ENCODE data around the gene RFTN1. TPM values are rescaled to one million over a fixed set of nuclear protein-coding genes. Genes with fewer than 3 reads are reported as not detected.
A peak's percentile ranks its signal among the peaks of the same experiment; 100 is the strongest.

The RFTN1 gene
- total and polyA plus RNA-seq, 10 of the 15 experiments (the other 5 are each of a cell fraction or from before 2014, with no cell fraction given), result 20.6 to 213 (median 147) TPM

DNA sequence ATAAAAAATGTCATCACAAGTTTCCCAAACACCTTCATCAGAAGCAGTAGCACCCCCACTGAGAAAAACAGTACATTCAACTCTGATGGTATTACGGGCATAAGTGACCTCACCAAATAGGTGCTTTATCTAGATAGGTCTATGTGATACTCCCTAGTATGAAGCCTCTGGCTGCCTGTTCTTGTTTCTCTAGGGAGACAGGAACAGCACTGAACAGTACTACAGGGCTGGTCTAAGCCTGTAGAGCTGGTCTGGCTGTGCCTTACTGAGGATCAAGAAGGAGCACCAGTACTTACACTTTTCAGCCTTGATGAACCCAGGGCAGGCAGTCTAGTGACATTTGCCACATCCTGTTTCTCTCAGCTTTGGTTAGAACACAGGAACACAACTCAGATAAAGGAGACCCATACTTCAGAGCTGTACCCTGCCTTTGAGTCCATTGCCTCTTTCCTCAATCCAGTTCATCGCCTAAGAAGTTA is 212.6 kb downstream of the RFTN1 start (continued):
- TF ChIP-seq, protein P1, sequence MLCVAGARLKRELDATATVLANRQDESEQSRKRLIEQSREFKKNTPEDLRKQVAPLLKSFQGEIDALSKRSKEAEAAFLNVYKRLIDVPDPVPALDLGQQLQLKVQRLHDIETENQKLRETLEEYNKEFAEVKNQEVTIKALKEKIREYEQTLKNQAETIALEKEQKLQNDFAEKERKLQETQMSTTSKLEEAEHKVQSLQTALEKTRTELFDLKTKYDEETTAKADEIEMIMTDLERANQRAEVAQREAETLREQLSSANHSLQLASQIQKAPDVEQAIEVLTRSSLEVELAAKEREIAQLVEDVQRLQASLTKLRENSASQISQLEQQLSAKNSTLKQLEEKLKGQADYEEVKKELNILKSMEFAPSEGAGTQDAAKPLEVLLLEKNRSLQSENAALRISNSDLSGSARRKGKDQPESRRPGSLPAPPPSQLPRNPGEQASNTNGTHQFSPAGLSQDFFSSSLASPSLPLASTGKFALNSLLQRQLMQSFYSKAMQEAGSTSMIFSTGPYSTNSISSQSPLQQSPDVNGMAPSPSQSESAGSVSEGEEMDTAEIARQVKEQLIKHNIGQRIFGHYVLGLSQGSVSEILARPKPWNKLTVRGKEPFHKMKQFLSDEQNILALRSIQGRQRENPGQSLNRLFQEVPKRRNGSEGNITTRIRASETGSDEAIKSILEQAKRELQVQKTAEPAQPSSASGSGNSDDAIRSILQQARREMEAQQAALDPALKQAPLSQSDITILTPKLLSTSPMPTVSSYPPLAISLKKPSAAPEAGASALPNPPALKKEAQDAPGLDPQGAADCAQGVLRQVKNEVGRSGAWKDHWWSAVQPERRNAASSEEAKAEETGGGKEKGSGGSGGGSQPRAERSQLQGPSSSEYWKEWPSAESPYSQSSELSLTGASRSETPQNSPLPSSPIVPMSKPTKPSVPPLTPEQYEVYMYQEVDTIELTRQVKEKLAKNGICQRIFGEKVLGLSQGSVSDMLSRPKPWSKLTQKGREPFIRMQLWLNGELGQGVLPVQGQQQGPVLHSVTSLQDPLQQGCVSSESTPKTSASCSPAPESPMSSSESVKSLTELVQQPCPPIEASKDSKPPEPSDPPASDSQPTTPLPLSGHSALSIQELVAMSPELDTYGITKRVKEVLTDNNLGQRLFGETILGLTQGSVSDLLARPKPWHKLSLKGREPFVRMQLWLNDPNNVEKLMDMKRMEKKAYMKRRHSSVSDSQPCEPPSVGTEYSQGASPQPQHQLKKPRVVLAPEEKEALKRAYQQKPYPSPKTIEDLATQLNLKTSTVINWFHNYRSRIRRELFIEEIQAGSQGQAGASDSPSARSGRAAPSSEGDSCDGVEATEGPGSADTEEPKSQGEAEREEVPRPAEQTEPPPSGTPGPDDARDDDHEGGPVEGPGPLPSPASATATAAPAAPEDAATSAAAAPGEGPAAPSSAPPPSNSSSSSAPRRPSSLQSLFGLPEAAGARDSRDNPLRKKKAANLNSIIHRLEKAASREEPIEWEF (IDR thresholded peaks at IDR 0.05; ENCODE audit: insufficient replicate concordance, low read depth, low read length), result no peak

DNA sequence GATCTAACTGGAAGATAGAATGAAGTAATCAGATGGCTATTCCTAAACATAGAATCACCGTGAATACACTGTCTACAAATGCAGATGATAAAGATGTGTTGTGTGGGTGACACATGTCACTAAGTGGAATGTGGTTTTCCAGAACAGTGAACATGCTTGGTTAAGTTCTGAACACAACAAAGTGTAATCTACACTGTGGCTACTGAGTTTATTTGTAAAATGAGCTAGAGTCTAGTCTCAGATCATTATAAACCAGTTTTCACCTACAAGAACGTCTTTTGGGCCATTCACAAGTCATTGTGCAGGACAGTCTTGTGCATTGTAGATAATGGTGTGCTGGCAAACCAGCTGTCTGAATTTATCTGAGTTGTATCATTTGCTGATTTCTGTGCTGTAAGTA is 213.2 kb downstream of the RFTN1 start:
- Histone ChIP-seq H3K4me2 (ENCODE audit: control insufficient read depth, insufficient read depth) (peak overlapping the region; percentile 26; the same call in 1 of the 2 replicates), H3K9me3 (replicated peaks; ENCODE audit: control insufficient read depth, insufficient read depth, low read length) (no peaks in the 10 kb centered on the region; the same call in 2 of the 3 replicates), H3K27me3 (replicated peaks in 1 of 2; ENCODE audit: control insufficient read depth in 2 of 2, insufficient read depth in 2 of 2, low read length in 1 of 2) (no peaks in the 10 kb centered on the region), H3K79me2 (ENCODE audit: control insufficient read depth, insufficient read depth, low read length) (no peaks in the 10 kb centered on the region), H3K4me1 (ENCODE audit: control insufficient read depth, insufficient read depth, low read length) (peaks cover 24% of the 10 kb centered on the region), H2AFZ (ENCODE audit: control insufficient read depth, low read depth, low read length) (no peak overlapping the region), H3K9ac (ENCODE audit: control insufficient read depth, insufficient read depth, low read length) (no peak overlapping the region), H3K36me3 (ENCODE audit: control insufficient read depth in 2 of 2, insufficient read depth in 2 of 2, low read length in 1 of 2) (peaks cover 4 to 9% of the 10 kb centered on the region in 2 experiments), H3K27ac (ENCODE audit: control insufficient read depth, insufficient read depth) (peak overlapping the region; percentile 33; the same call in 1 of the 2 replicates), H3K4me3 (no peak overlapping the region), H4K20me1 (ENCODE audit: control insufficient read depth, insufficient read depth) (no peaks in the 10 kb centered on the region)
- ATAC-seq (peak; percentile 73), DNase-seq (ENCODE audit: low read depth, low spot score) (peak; percentile 48), FAIRE-seq (no peak)
- SMC1A ChIA-PET (ENCODE audit: uncharacterized antibody, unreplicated experiment), result interaction anchor here (0.6 to 3.1 kb wide), 17 partner anchors 9 to 236 kb away, joined by 3 to 19 read pairs (median 5); no protein-coding TSS in a partner anchor
- in situ Hi-C loops (cut with MboI) (no loop called here), intact Hi-C loops (cut with micrococcal nuclease; ENCODE audit: unreplicated experiment) (no loop called here)
- RAD21 ChIA-PET (ENCODE audit: unreplicated experiment), result interaction anchor here (1.1 to 3.3 kb wide), 7 partner anchors 10 to 221 kb away, joined by 3 to 26 read pairs (median 6); no protein-coding TSS in a partner anchor
- 14% methylated on average over 2 of the region's 2 CpGs for WGBS (ENCODE audit: insufficient coverage, insufficient replicate concordance, low lambda C conversion rate, missing lambda C conversion rate)
- CTCF ChIA-PET, result interaction anchor here (0.7 to 6.3 kb wide), 7 partner anchors 9 to 251 kb away, joined by 3 to 45 read pairs (median 3); no protein-coding TSS in a partner anchor
- no TSS peak for BruUV-seq (replicated peaks)
- POLR2A ChIA-PET, result interaction anchor here (0.6 to 1.5 kb wide), 5 partner anchors 12 to 250 kb away, joined by 3 to 7 read pairs (median 3); partner anchors contain the start of genes DPH3 and OXNAD1
- TF ChIP-seq, protein P2, sequence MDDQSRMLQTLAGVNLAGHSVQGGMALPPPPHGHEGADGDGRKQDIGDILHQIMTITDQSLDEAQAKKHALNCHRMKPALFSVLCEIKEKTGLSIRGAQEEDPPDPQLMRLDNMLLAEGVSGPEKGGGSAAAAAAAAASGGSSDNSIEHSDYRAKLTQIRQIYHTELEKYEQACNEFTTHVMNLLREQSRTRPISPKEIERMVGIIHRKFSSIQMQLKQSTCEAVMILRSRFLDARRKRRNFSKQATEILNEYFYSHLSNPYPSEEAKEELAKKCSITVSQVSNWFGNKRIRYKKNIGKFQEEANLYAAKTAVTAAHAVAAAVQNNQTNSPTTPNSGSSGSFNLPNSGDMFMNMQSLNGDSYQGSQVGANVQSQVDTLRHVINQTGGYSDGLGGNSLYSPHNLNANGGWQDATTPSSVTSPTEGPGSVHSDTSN (IDR thresholded peaks at IDR 0.05; ENCODE audit: insufficient replicate concordance, low read depth, low read length), result peak; percentile 43
- TF ChIP-seq NR2C2 (IDR thresholded peaks at IDR 0.05; ENCODE audit: borderline replicate concordance, control insufficient read depth, insufficient read length, low read depth), result no peak
- TF ChIP-seq, protein P3, sequence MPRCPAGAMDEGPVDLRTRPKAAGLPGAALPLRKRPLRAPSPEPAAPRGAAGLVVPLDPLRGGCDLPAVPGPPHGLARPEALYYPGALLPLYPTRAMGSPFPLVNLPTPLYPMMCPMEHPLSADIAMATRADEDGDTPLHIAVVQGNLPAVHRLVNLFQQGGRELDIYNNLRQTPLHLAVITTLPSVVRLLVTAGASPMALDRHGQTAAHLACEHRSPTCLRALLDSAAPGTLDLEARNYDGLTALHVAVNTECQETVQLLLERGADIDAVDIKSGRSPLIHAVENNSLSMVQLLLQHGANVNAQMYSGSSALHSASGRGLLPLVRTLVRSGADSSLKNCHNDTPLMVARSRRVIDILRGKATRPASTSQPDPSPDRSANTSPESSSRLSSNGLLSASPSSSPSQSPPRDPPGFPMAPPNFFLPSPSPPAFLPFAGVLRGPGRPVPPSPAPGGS (IDR thresholded peaks at IDR 0.05; ENCODE audit: borderline replicate concordance, insufficient read depth, low read depth, low read length, poor library complexity, severe bottlenecking), result no peak
- no peak for TF ChIP-seq MTA3 (IDR thresholded peaks at IDR 0.05; ENCODE audit: borderline replicate concordance, low read length)
- no peak for TF ChIP-seq NFXL1 (IDR thresholded peaks at IDR 0.05; ENCODE audit: borderline replicate concordance)
- TF ChIP-seq BHLHE40 (IDR thresholded peaks at IDR 0.05; ENCODE audit: borderline replicate concordance in 1 of 2, low read depth in 2 of 2, low read length in 1 of 2), result peak; percentile 25 to 28; a peak in 1 of 4 replicates
- TF ChIP-seq, protein P4, sequence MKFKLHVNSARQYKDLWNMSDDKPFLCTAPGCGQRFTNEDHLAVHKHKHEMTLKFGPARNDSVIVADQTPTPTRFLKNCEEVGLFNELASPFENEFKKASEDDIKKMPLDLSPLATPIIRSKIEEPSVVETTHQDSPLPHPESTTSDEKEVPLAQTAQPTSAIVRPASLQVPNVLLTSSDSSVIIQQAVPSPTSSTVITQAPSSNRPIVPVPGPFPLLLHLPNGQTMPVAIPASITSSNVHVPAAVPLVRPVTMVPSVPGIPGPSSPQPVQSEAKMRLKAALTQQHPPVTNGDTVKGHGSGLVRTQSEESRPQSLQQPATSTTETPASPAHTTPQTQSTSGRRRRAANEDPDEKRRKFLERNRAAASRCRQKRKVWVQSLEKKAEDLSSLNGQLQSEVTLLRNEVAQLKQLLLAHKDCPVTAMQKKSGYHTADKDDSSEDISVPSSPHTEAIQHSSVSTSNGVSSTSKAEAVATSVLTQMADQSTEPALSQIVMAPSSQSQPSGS (IDR thresholded peaks at IDR 0.05; ENCODE audit: low read length), result peak; percentile 24; the same call in 1 of the 2 replicates
- TF ChIP-seq STAT3 (IDR thresholded peaks at IDR 0.05; ENCODE audit: low read depth, low read length), result no peak
- TF ChIP-seq MEF2A (IDR thresholded peaks at IDR 0.05; ENCODE audit: insufficient read depth, low read depth, low read length), result 0 out of 2 replicates have a peak, but pooled peaks have one; percentile 39
- TF ChIP-seq NFIC (IDR thresholded peaks at IDR 0.05; ENCODE audit: low read depth, low read length), result peak; percentile 53
